Trophoblast cell (in vitro differentiated cells and primary cell): Measurements from ENCODE around the gene REV3L.
A peak's percentile ranks its signal among the peaks of the same experiment; 100 is the strongest.
"Not testable (repeated sequence)": the region's sequence is repeated elsewhere in the genome, so short reads cannot be mapped to it uniquely, and the experiment has no call there.

Experiments used
- DNase-seq, 2 donors: peaks; one replicate each; pipeline ENCODE4 v3.0.0-alpha.2; 2016
- H2AFZ ChIP-seq: 2 replicates; pipeline ENCODE4 v1.6.1; 2013; ENCODE audit warnings: low read length, moderate library complexity, mild to moderate bottlenecking; ENCODE audit not compliant: insufficient read depth, poor library complexity
- H2AK5ac ChIP-seq: 2 replicates; pipeline ENCODE4 v1.6.1; 2013; ENCODE audit warnings: mild to moderate bottlenecking, low read length
- H2BK120ac ChIP-seq: 2 replicates; pipeline ENCODE4 v1.6.1; 2013; ENCODE audit warnings: low read length, mild to moderate bottlenecking, moderate library complexity; ENCODE audit not compliant: insufficient read depth, poor library complexity
- H2BK12ac ChIP-seq: 2 replicates; pipeline ENCODE4 v1.6.1; 2013; ENCODE audit warnings: mild to moderate bottlenecking, low read length, moderate library complexity
- H2BK5ac ChIP-seq: 2 replicates; pipeline ENCODE4 v1.6.1; 2013; ENCODE audit warnings: low read length, low read depth, moderate library complexity, mild to moderate bottlenecking; ENCODE audit not compliant: poor library complexity
- H3K14ac ChIP-seq: 2 replicates; pipeline ENCODE4 v1.6.1; 2013; ENCODE audit warnings: mild to moderate bottlenecking, low read length
- H3K18ac ChIP-seq: 2 replicates; pipeline ENCODE4 v1.6.1; 2013; ENCODE audit warnings: mild to moderate bottlenecking, low read length
- H3K23ac ChIP-seq: 2 replicates; pipeline ENCODE4 v1.6.1; 2013; ENCODE audit warnings: low read length
- H3K27ac ChIP-seq: 2 replicates; pipeline ENCODE4 v1.5.1; 2013; ENCODE audit warnings: low read depth, mild to moderate bottlenecking, inconsistent platforms, low read length, moderate library complexity
- H3K27me3 ChIP-seq: 2 replicates; pipeline ENCODE4 v1.6.1; 2013; ENCODE audit warnings: inconsistent platforms, mild to moderate bottlenecking, low read length, moderate library complexity; ENCODE audit not compliant: insufficient read depth
- H3K36me3 ChIP-seq, 2 experiments: 1 replicate in 1 of 2; 2 replicates in 1 of 2; pipeline ENCODE4 v1.6.1; 2013; ENCODE audit warnings: low read length in 2 of 2, mild to moderate bottlenecking in 2 of 2, moderate library complexity in 1 of 2; ENCODE audit not compliant: insufficient read depth in 2 of 2, control insufficient read depth in 1 of 2
- H3K4ac ChIP-seq: 2 replicates; pipeline ENCODE4 v1.6.1; 2013; ENCODE audit warnings: low read depth, mild to moderate bottlenecking, low read length, moderate library complexity
- H3K4me1 ChIP-seq, 2 experiments: 1 replicate in 1 of 2; 2 replicates in 1 of 2; pipeline ENCODE4 v1.6.1; 2013; ENCODE audit warnings: low read length in 2 of 2, mild to moderate bottlenecking in 2 of 2, moderate library complexity in 1 of 2; ENCODE audit not compliant: insufficient read depth in 2 of 2, control insufficient read depth in 1 of 2
- H3K4me2 ChIP-seq: 2 replicates; pipeline ENCODE4 v1.6.1; 2013; ENCODE audit warnings: inconsistent platforms, mild to moderate bottlenecking, low read length, moderate library complexity
- H3K4me3 ChIP-seq: 2 replicates; pipeline ENCODE4 v1.5.1; 2013; ENCODE audit warnings: mild to moderate bottlenecking, low read depth, low read length, inconsistent platforms
- H3K79me1 ChIP-seq: one replicate; pipeline ENCODE4 v1.6.1; 2013; ENCODE audit warnings: low read length
- H3K79me2 ChIP-seq: 2 replicates; pipeline ENCODE4 v1.6.1; 2013; ENCODE audit warnings: low read length, mild to moderate bottlenecking; ENCODE audit not compliant: control insufficient read depth, insufficient read depth, poor library complexity
- H3K9ac ChIP-seq: 2 replicates; pipeline ENCODE4 v1.6.1; 2013; ENCODE audit warnings: mild to moderate bottlenecking, low read length
- H3K9me3 ChIP-seq: 2 replicates; pipeline ENCODE4 v1.6.1; 2013; ENCODE audit warnings: low read depth, mild to moderate bottlenecking, control low read depth, inconsistent platforms, low read length; ENCODE audit not compliant: insufficient read depth
- H4K12ac ChIP-seq: 2 replicates; pipeline ENCODE4 v1.6.1; 2013; ENCODE audit warnings: low read depth, mild to moderate bottlenecking, low read length, moderate library complexity
- H4K8ac ChIP-seq: 2 replicates; pipeline ENCODE4 v1.6.1; 2013; ENCODE audit warnings: low read depth, mild to moderate bottlenecking, low read length, moderate library complexity
- H4K91ac ChIP-seq: one replicate; pipeline ENCODE4 v1.6.1; 2013; ENCODE audit warnings: low read depth, mild to moderate bottlenecking, low read length, moderate library complexity
- WGBS: extraction: QIAGEN DNeasy Blood & Tissue Kit; methylation state at CpG from one replicate; pipeline ENCODE4 v1.1.7; 2013; ENCODE audit warnings: missing lambda C conversion rate; ENCODE audit not compliant: insufficient read length, insufficient coverage; ENCODE audit errors: extremely low coverage; 5-methylcytosine and 5-hydroxymethylcytosine counted together

The REV3L gene

GRCh38 chr6:111300938-111301800 lies 181.8 kb downstream of the REV3L start:
- H4K8ac ChIP-seq, H3K36me3 ChIP-seq, H3K23ac ChIP-seq, H3K4me3 ChIP-seq, H3K79me2 ChIP-seq, H3K4me1 ChIP-seq, H3K4ac ChIP-seq, H3K9me3 ChIP-seq, H3K9ac ChIP-seq, H3K27me3 ChIP-seq, H2AK5ac ChIP-seq, H2BK120ac ChIP-seq, H3K4me2 ChIP-seq, H3K14ac ChIP-seq, H2BK5ac ChIP-seq, H3K79me1 ChIP-seq, H3K18ac ChIP-seq, H2AFZ ChIP-seq, H4K91ac ChIP-seq, H4K12ac ChIP-seq, H2BK12ac ChIP-seq: not testable (repeated sequence)
- H3K27ac ChIP-seq = peak overlapping the region; percentile 34
- WGBS = no CpG with 5 or more reads among the region's 9 CpGs
- peak in 1 of 2 donors; percentile 25 for DNase-seq

- H4K91ac ChIP-seq = no peak overlapping the region
- H3K79me2 ChIP-seq = no peaks in the 10 kb centered on the region
- H2BK5ac ChIP-seq = no peak overlapping the region
- no peak overlapping the region for H4K8ac ChIP-seq
- no CpG with 5 or more reads among the region's 1 CpG for WGBS
- DNase-seq = no peak
- no peaks in the 10 kb centered on the region for H3K9me3 ChIP-seq
- no peaks in the 10 kb centered on the region for H3K4me1 ChIP-seq
- no peak overlapping the region for H2BK120ac ChIP-seq
- no peak overlapping the region for H2AK5ac ChIP-seq
- no peak overlapping the region for H3K23ac ChIP-seq
- H3K36me3 ChIP-seq = peaks cover 3 to 6% of the 10 kb centered on the region in 2 experiments
- no peaks in the 10 kb centered on the region for H3K27me3 ChIP-seq
- no peak overlapping the region for H2BK12ac ChIP-seq
- no peak overlapping the region for H3K4ac ChIP-seq
- no peak overlapping the region for H4K12ac ChIP-seq
- no peak overlapping the region for H3K9ac ChIP-seq
- H3K27ac ChIP-seq = no peak overlapping the region
- no peak overlapping the region for H3K4me3 ChIP-seq
- no peak overlapping the region for H2AFZ ChIP-seq
- no peak overlapping the region for H3K4me2 ChIP-seq
- no peak overlapping the region for H3K18ac ChIP-seq
- H3K79me1 ChIP-seq = no peaks in the 10 kb centered on the region
- no peak overlapping the region for H3K14ac ChIP-seq
These were observed 185.2 kb downstream of the REV3L start for GRCh38 chr6:111297776-111298175.

- H2AFZ ChIP-seq = no peak overlapping the region
- no peak overlapping the region for H3K18ac ChIP-seq
- no peak overlapping the region for H3K4ac ChIP-seq
- H3K36me3 ChIP-seq = peaks cover 3 to 6% of the 10 kb centered on the region in 2 experiments
- H3K14ac ChIP-seq = no peak overlapping the region
- peaks cover 6% of the 10 kb centered on the region for H3K79me1 ChIP-seq
- no peak overlapping the region for H3K4me3 ChIP-seq
- H4K8ac ChIP-seq = no peak overlapping the region
- H3K27me3 ChIP-seq = no peaks in the 10 kb centered on the region
- H3K79me2 ChIP-seq = peaks cover 1% of the 10 kb centered on the region
- H2BK5ac ChIP-seq = no peak overlapping the region
- H3K23ac ChIP-seq = no peak overlapping the region
- H2AK5ac ChIP-seq = no peak overlapping the region
- no CpG with 5 or more reads among the region's 7 CpGs for WGBS
- no peak overlapping the region for H2BK120ac ChIP-seq
- no peak overlapping the region for H3K9ac ChIP-seq
- no peak for DNase-seq
- H4K91ac ChIP-seq = no peak overlapping the region
- H3K4me2 ChIP-seq = no peak overlapping the region
- no peaks in the 10 kb centered on the region for H3K9me3 ChIP-seq
- H3K4me1 ChIP-seq = peaks cover 5 to 6% of the 10 kb centered on the region in 2 experiments
- no peak overlapping the region for H2BK12ac ChIP-seq
- no peak overlapping the region for H3K27ac ChIP-seq
- no peak overlapping the region for H4K12ac ChIP-seq
These were observed 188.5 kb downstream of the REV3L start for GRCh38 chr6:111294374-111294967.

- no peak overlapping the region for H2BK120ac ChIP-seq
- H3K9ac ChIP-seq = no peak overlapping the region
- H2AFZ ChIP-seq = no peak overlapping the region
- no peak overlapping the region for H2AK5ac ChIP-seq
- no peak overlapping the region for H3K4me2 ChIP-seq
- no peaks in the 10 kb centered on the region for H3K27me3 ChIP-seq
- H3K18ac ChIP-seq = no peak overlapping the region
- no peak overlapping the region for H3K23ac ChIP-seq
- peaks cover 7% of the 10 kb centered on the region for H3K79me1 ChIP-seq
- no peak overlapping the region for H3K4me3 ChIP-seq
- H2BK5ac ChIP-seq = no peak overlapping the region
- DNase-seq = no peak
- H4K8ac ChIP-seq = peak overlapping the region; percentile 17
- H3K9me3 ChIP-seq = no peaks in the 10 kb centered on the region
- H2BK12ac ChIP-seq = no peak overlapping the region
- peaks cover 2% of the 10 kb centered on the region for H3K79me2 ChIP-seq
- WGBS = no CpG with 5 or more reads among the region's 5 CpGs
- no peak overlapping the region for H3K4ac ChIP-seq
- peaks cover 0 to 2% of the 10 kb centered on the region in 2 experiments for H3K36me3 ChIP-seq
- no peak overlapping the region for H3K14ac ChIP-seq
- no peak overlapping the region for H3K27ac ChIP-seq
- H3K4me1 ChIP-seq = peaks cover 7 to 9% of the 10 kb centered on the region in 2 experiments
- no peak overlapping the region for H4K91ac ChIP-seq
- H4K12ac ChIP-seq = no peak overlapping the region
These were observed 191.4 kb downstream of the REV3L start for GRCh38 chr6:111291336-111292259.
